Osteocyte (in vitro differentiated cells): Measurements from ENCODE around the gene TMPRSS4. TPM values are rescaled to one million over a fixed set of nuclear protein-coding genes. Genes with fewer than 3 reads are reported as not detected.

ENCODE experiments used
- DNase-seq: peaks from one replicate; pipeline ENCODE4 v3.0.0; 2021; ENCODE audit warnings: mixed read lengths; ENCODE audit not compliant: unreplicated experiment; ENCODE audit errors: extremely low spot score
- H3K27ac Mint-ChIP-seq: one replicate; pipeline ENCODE4 v1.8.0; 2021; ENCODE audit warnings: mild to moderate bottlenecking, mixed read lengths; ENCODE audit not compliant: unreplicated experiment
- H3K27me3 Mint-ChIP-seq: one replicate; pipeline ENCODE4 v1.8.0; 2021; ENCODE audit warnings: mixed read lengths; ENCODE audit not compliant: unreplicated experiment
- H3K36me3 Mint-ChIP-seq: one replicate; pipeline ENCODE4 v1.8.0; 2021; ENCODE audit warnings: mixed read lengths; ENCODE audit not compliant: unreplicated experiment
- H3K4me1 Mint-ChIP-seq: one replicate; pipeline ENCODE4 v1.8.0; 2021; ENCODE audit warnings: mixed read lengths; ENCODE audit not compliant: unreplicated experiment
- H3K4me3 Mint-ChIP-seq: one replicate; pipeline ENCODE4 v1.8.0; 2021; ENCODE audit warnings: mild to moderate bottlenecking, moderate library complexity, mixed read lengths; ENCODE audit not compliant: unreplicated experiment
- H3K9me3 Mint-ChIP-seq: one replicate; pipeline ENCODE4 v1.8.0; 2021; ENCODE audit warnings: mixed read lengths; ENCODE audit not compliant: unreplicated experiment
- CTCF ChIP-seq: fragments of 200-600 bp; sonication (generic); IDR thresholded peaks from 2 replicates; pipeline ENCODE4 v1.5.0; 2021; ENCODE audit warnings: antibody characterized with exemption, mild to moderate bottlenecking, moderate library complexity
- total RNA-seq: library from RNA; stranded (reverse); gene quantifications from 2 replicates; pipeline ENCODE4 v1.2.1, GENCODE V29; 2021

The TMPRSS4 gene
- total RNA-seq, 1 donor from 2014 or later: not detected

GRCh38 chr11:118051611-118052461 is 25.0 kb upstream of the TMPRSS4 start:
- Mint-ChIP-seq H3K27ac (no peak overlapping the region), H3K4me3 (no peak overlapping the region), H3K9me3 (no peaks in the 10 kb centered on the region), H3K4me1 (no peaks in the 10 kb centered on the region), H3K36me3 (no peaks in the 10 kb centered on the region), H3K27me3 (peaks cover 6% of the 10 kb centered on the region)
- peak; percentile 46 for DNase-seq
- no peak for TF ChIP-seq CTCF

GRCh38 chr11:118052581-118053206 is 24.2 kb upstream of the TMPRSS4 start:
- Mint-ChIP-seq H3K4me3 (no peak overlapping the region), H3K4me1 (no peaks in the 10 kb centered on the region)
- DNase-seq: peak; percentile 69

GRCh38 chr11:118054712-118055640 is 21.9 kb upstream of the TMPRSS4 start:
- H3K9me3 Mint-ChIP-seq: no peaks in the 10 kb centered on the region
- peaks cover 4% of the 10 kb centered on the region for H3K27me3 Mint-ChIP-seq
- no peak for DNase-seq
- no peaks in the 10 kb centered on the region for H3K4me1 Mint-ChIP-seq
- TF ChIP-seq CTCF: no peak
- no peak overlapping the region for H3K27ac Mint-ChIP-seq
- no peak overlapping the region for H3K4me3 Mint-ChIP-seq
- H3K36me3 Mint-ChIP-seq: no peaks in the 10 kb centered on the region

More at GRCh38 chr11:118052581-118053206, 24.2 kb upstream of the TMPRSS4 start:
- no peak for TF ChIP-seq CTCF
- no peak overlapping the region for H3K27ac Mint-ChIP-seq
- H3K27me3 Mint-ChIP-seq: peaks cover 4% of the 10 kb centered on the region
- H3K36me3 Mint-ChIP-seq: no peaks in the 10 kb centered on the region
- no peaks in the 10 kb centered on the region for H3K9me3 Mint-ChIP-seq

GRCh38 chr11:118055966-118056365 is 20.9 kb upstream of the TMPRSS4 start:
- Mint-ChIP-seq H3K9me3 (no peaks in the 10 kb centered on the region), H3K27ac (no peak overlapping the region), H3K36me3 (no peaks in the 10 kb centered on the region), H3K4me1 (no peaks in the 10 kb centered on the region), H3K27me3 (peaks cover 4% of the 10 kb centered on the region), H3K4me3 (no peak overlapping the region)
- TF ChIP-seq CTCF: no peak
- no peak for DNase-seq
